ENCODE results near the gene WT1.
A peak's percentile ranks its signal among the peaks of the same experiment; 100 is the strongest.

Gene WT1

DNA sequence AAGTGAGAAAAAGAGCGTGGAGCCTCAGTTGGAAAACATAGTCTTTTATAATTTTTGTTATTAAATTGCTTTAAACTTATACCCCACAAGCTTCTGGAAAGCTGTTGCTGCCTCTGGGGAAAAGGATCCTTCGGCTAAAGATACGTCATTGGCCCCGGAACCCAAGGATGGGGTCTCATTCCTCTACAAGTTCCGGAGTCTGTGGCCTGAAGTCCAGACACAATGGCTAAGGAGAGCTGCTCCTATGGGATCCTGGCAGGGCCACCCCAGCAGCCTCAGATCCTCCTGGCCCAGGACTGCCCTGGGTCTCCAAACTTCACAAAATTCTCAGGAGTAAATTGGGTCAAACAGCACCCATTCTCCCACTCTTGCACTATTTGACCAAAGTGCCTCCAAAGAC, 5.9 kb downstream of the WT1 start:
- no peak overlapping the region for H3K27ac ChIP-seq (ENCODE audit: low read length)
- no peaks in the 10 kb centered on the region for H3K36me3 ChIP-seq (ENCODE audit: insufficient read depth, low read depth, low read length)
- peaks cover 100% of the 10 kb centered on the region for H3K27me3 ChIP-seq (ENCODE audit: insufficient read depth, low read length)

DNA sequence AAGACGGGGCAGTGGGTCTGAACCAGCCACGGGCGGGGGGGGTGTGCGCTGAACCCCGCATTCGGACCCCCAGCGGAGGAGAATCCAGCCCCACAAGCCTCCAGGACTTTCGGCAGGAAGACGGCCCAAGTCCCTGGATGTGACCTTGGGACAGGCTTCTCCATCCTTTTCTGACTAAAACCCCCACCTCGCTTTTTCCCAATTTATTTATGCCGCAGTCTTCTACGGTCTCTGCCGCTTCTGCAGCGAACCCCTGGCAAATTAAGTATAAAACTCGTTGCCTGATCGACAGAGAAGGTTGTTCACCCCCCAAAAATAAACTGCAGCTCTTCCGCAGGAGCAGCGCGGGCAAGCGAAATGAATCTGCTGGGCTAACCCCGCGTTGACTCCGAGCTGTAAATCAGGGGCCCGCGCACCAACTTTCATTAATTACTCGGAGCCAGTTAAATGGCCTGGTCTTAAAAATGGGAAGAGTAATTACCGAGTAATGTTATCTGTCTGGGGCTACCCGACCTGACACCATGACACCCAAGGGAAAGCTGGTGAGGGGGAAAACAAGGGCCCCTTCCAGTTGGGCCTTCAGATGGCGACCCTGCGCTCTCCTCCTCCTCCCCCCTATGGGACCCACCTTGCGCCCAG, 6.6 kb downstream of the WT1 start:
- H3K27me3 ChIP-seq (ENCODE audit: insufficient read depth, low read length): peaks cover 100% of the 10 kb centered on the region
- H3K4me1 ChIP-seq (ENCODE audit: insufficient read depth, low read length): peaks cover 10% of the 10 kb centered on the region; the same call in 1 of the 2 replicates
- peaks cover 7% of the 10 kb centered on the region; the same call in 1 of the 2 replicates for H3K9me3 ChIP-seq (ENCODE audit: insufficient read depth, low read depth, low read length)
- H3K4me3 ChIP-seq (ENCODE audit: low read length): no peak overlapping the region
- H3K9ac ChIP-seq (ENCODE audit: low read depth, low read length): no peak overlapping the region
- no peaks in the 10 kb centered on the region for H3K36me3 ChIP-seq (ENCODE audit: insufficient read depth, low read depth, low read length)
- no peak overlapping the region for H3K27ac ChIP-seq (ENCODE audit: low read length)

More for the DNA sequence above, 5.9 kb downstream of the WT1 start:
- Histone ChIP-seq H3K4me3 (ENCODE audit: low read length) (no peak overlapping the region), H3K9me3 (ENCODE audit: insufficient read depth, low read depth, low read length) (peaks cover 9% of the 10 kb centered on the region; the same call in 1 of the 2 replicates), H3K9ac (ENCODE audit: low read depth, low read length) (no peak overlapping the region), H3K4me1 (ENCODE audit: insufficient read depth, low read length) (peaks cover 10% of the 10 kb centered on the region; the same call in 1 of the 2 replicates)

DNA sequence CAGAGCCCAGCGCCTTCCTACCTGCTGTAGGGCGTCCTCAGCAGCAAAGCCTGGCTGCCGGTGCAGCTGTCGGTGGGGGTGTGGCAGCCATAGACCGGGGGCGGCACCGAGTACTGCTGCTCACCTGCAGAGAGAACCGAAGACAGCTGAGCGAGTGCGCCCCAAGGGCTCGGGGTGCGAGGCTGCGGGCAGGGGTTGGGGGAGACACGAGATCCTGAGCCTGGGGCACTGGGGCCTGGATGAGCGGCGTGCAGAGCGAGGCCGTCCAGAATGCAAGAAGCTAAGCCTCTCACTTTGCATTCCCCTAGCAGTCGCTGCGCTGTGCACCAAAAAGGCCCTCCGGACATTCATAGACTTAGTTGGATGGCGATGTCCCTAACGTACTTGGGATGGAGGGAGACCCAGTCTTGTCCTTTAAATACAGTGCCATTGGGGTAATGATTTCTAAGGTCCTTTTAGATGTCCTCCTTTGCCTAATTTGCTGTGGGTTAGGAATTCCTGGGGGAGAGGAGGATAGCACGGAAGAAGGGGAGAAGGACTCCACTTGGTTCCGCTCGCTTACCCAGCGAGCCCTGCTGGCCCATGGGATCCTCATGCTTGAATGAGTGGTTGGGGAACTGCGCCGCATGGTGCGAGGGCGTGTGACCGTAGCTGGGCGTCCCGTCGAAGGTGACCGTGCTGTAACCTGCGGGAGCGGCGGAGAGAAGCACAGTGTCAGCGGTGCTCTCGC, 7.2 kb downstream of the WT1 start:
- Histone ChIP-seq H3K27ac (ENCODE audit: low read length) (no peak overlapping the region), H3K36me3 (ENCODE audit: insufficient read depth, low read depth, low read length) (no peaks in the 10 kb centered on the region), H3K9me3 (ENCODE audit: insufficient read depth, low read depth, low read length) (peaks cover under 1% of the 10 kb centered on the region; the same call in 1 of the 2 replicates), H3K27me3 (ENCODE audit: insufficient read depth, low read length) (peaks cover 100% of the 10 kb centered on the region), H3K4me1 (ENCODE audit: insufficient read depth, low read length) (peaks cover 10% of the 10 kb centered on the region; the same call in 1 of the 2 replicates), H3K9ac (ENCODE audit: low read depth, low read length) (no peak overlapping the region), H3K4me3 (ENCODE audit: low read length) (no peak overlapping the region)

DNA sequence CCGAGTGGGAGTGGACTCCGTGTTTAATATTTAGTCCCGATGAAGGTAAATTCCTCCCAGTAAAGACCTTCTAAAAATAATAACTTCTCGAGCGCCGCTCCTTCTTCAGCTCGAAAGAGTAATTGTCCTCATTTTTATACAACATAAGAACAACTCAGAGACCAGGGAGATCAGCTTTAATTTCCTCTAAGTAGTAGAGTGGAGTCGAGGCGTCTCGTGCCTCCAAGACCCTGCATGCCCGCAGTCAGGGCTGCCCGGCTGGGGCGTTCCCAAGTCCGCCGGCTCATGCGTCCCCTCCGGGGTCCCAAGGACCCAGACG, 7.8 kb downstream of the WT1 start:
- no peak overlapping the region for H3K9ac ChIP-seq (ENCODE audit: low read depth, low read length)
- H3K36me3 ChIP-seq (ENCODE audit: insufficient read depth, low read depth, low read length): no peaks in the 10 kb centered on the region
- H3K4me1 ChIP-seq (ENCODE audit: insufficient read depth, low read length): peaks cover 10% of the 10 kb centered on the region
- peaks cover 100% of the 10 kb centered on the region for H3K27me3 ChIP-seq (ENCODE audit: insufficient read depth, low read length)
- no peak overlapping the region for H3K27ac ChIP-seq (ENCODE audit: low read length)
- H3K9me3 ChIP-seq (ENCODE audit: insufficient read depth, low read depth, low read length): no peaks in the 10 kb centered on the region; the same call in 1 of the 2 replicates
- H3K4me3 ChIP-seq (ENCODE audit: low read length): no peak overlapping the region

GRCh38 chr11:32426819-32427615, 8.3 kb downstream of the WT1 start:
- Histone ChIP-seq H3K9me3 (ENCODE audit: insufficient read depth, low read depth, low read length) (no peaks in the 10 kb centered on the region; the same call in 1 of the 2 replicates), H3K27me3 (ENCODE audit: insufficient read depth, low read length) (peaks cover 100% of the 10 kb centered on the region), H3K27ac (ENCODE audit: low read length) (no peak overlapping the region), H3K9ac (ENCODE audit: low read depth, low read length) (no peak overlapping the region), H3K4me1 (ENCODE audit: insufficient read depth, low read length) (peaks cover 11% of the 10 kb centered on the region), H3K4me3 (ENCODE audit: low read length) (peak overlapping the region; percentile 52; the same call in 1 of the 2 replicates), H3K36me3 (ENCODE audit: insufficient read depth, low read depth, low read length) (no peaks in the 10 kb centered on the region)

DNA sequence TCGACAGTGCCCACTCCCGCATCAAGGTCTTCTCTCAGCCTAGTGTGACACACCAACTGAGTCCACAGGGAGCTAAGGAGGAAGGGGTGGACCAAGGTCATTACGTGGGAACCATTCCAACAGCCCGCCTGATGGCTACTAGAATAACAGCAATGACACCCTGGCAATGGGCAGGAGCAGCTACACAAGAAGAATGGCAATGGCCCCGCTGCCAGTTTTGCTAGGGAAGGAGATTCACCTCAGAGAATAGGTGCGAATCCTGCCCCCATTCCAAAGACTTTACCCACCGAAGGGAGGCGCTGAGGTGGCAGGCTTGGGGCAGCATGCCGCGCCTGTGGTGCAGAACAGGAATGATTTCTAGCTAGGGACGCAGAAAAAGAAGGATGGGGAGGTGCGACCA, 9.1 kb downstream of the WT1 start:
- Histone ChIP-seq H3K27me3 (ENCODE audit: insufficient read depth, low read length) (peaks cover 99% of the 10 kb centered on the region), H3K4me1 (ENCODE audit: insufficient read depth, low read length) (peaks cover 18% of the 10 kb centered on the region), H3K4me3 (ENCODE audit: low read length) (peak overlapping the region; percentile 52; the same call in 1 of the 2 replicates)

DNA sequence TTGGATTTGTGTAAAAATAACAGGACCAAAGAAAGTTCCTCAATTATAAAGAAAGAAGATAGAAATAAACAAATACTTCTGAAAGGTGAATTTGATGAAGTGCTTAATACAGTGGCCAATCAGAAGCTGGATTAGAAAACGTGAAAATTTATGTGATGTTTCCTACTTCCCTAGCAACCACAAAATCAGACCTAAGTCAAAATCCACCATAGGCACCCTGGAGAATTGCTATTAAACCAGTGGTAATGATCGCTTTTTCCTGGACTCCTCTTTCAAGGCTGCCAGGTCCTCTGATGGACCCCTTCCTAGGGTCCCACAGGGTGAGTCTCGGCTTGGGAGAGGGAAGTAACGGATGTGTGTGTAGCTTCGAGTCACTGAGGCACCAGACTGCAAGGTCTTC, 9.6 kb downstream of the WT1 start:
- Histone ChIP-seq H3K36me3 (ENCODE audit: insufficient read depth, low read depth, low read length) (no peaks in the 10 kb centered on the region), H3K4me1 (ENCODE audit: insufficient read depth, low read length) (peaks cover 22% of the 10 kb centered on the region), H3K27ac (ENCODE audit: low read length) (no peak overlapping the region), H3K27me3 (ENCODE audit: insufficient read depth, low read length) (peaks cover 99% of the 10 kb centered on the region), H3K4me3 (ENCODE audit: low read length) (no peak overlapping the region), H3K9ac (ENCODE audit: low read depth, low read length) (no peak overlapping the region), H3K9me3 (ENCODE audit: insufficient read depth, low read depth, low read length) (no peaks in the 10 kb centered on the region; the same call in 1 of the 2 replicates)

More for the DNA sequence above, 9.1 kb downstream of the WT1 start:
- no peaks in the 10 kb centered on the region; the same call in 1 of the 2 replicates for H3K9me3 ChIP-seq (ENCODE audit: insufficient read depth, low read depth, low read length)
- H3K9ac ChIP-seq (ENCODE audit: low read depth, low read length): no peak overlapping the region
- no peaks in the 10 kb centered on the region for H3K36me3 ChIP-seq (ENCODE audit: insufficient read depth, low read depth, low read length)
- no peak overlapping the region for H3K27ac ChIP-seq (ENCODE audit: low read length)

- H3K4me1 ChIP-seq (ENCODE audit: insufficient read depth, low read length): peaks cover 31% of the 10 kb centered on the region
- no peak overlapping the region for H3K9ac ChIP-seq (ENCODE audit: low read depth, low read length)
- no peaks in the 10 kb centered on the region for H3K36me3 ChIP-seq (ENCODE audit: insufficient read depth, low read depth, low read length)
- H3K27ac ChIP-seq (ENCODE audit: low read length): no peak overlapping the region
- no peak overlapping the region for H3K4me3 ChIP-seq (ENCODE audit: low read length)
- no peaks in the 10 kb centered on the region for H3K9me3 ChIP-seq (ENCODE audit: insufficient read depth, low read depth, low read length)
- peaks cover 70% of the 10 kb centered on the region for H3K27me3 ChIP-seq (ENCODE audit: insufficient read depth, low read length)
These were observed 12.8 kb downstream of the WT1 start for GRCh38 chr11:32422545-32422944.

GRCh38 chr11:32421992-32422391, 13.3 kb downstream of the WT1 start:
- Histone ChIP-seq H3K36me3 (ENCODE audit: insufficient read depth, low read depth, low read length) (no peaks in the 10 kb centered on the region), H3K9me3 (ENCODE audit: insufficient read depth, low read depth, low read length) (no peaks in the 10 kb centered on the region), H3K4me3 (ENCODE audit: low read length) (no peak overlapping the region), H3K9ac (ENCODE audit: low read depth, low read length) (no peak overlapping the region), H3K27me3 (ENCODE audit: insufficient read depth, low read length) (peaks cover 70% of the 10 kb centered on the region), H3K27ac (ENCODE audit: low read length) (no peak overlapping the region), H3K4me1 (ENCODE audit: insufficient read depth, low read length) (peaks cover 31% of the 10 kb centered on the region)

- H3K27ac ChIP-seq (ENCODE audit: low read length): no peak overlapping the region
- no peak overlapping the region for H3K9ac ChIP-seq (ENCODE audit: low read depth, low read length)
- H3K27me3 ChIP-seq (ENCODE audit: insufficient read depth, low read length): peaks cover 68% of the 10 kb centered on the region
- H3K4me1 ChIP-seq (ENCODE audit: insufficient read depth, low read length): peaks cover 31% of the 10 kb centered on the region
- no peaks in the 10 kb centered on the region for H3K9me3 ChIP-seq (ENCODE audit: insufficient read depth, low read depth, low read length)
- H3K4me3 ChIP-seq (ENCODE audit: low read length): no peak overlapping the region
- no peaks in the 10 kb centered on the region for H3K36me3 ChIP-seq (ENCODE audit: insufficient read depth, low read depth, low read length)
These were observed 14.1 kb downstream of the WT1 start for GRCh38 chr11:32420937-32421901.

GRCh38 chr11:32420139-32420538, 15.2 kb downstream of the WT1 start:
- Histone ChIP-seq H3K9ac (ENCODE audit: low read depth, low read length) (no peak overlapping the region), H3K4me3 (ENCODE audit: low read length) (no peak overlapping the region), H3K27ac (ENCODE audit: low read length) (no peak overlapping the region)

More at GRCh38 chr11:32420139-32420538, 15.2 kb downstream of the WT1 start:
- peaks cover 26% of the 10 kb centered on the region for H3K4me1 ChIP-seq (ENCODE audit: insufficient read depth, low read length)
- no peaks in the 10 kb centered on the region for H3K9me3 ChIP-seq (ENCODE audit: insufficient read depth, low read depth, low read length)
- H3K27me3 ChIP-seq (ENCODE audit: insufficient read depth, low read length): peaks cover 57% of the 10 kb centered on the region
- no peaks in the 10 kb centered on the region for H3K36me3 ChIP-seq (ENCODE audit: insufficient read depth, low read depth, low read length)
